ENCODE data around the gene MAST4. TPM values are rescaled to one million over a fixed set of nuclear protein-coding genes. Genes with fewer than 3 reads are reported as not detected.
A peak's percentile ranks its signal among the peaks of the same experiment; 100 is the strongest.

MAST4 gene
- total RNA-seq, 2 donors from 2014 or later: 30.5 to 47.8 TPM

- H3K27ac ChIP-seq: no peak overlapping the region
- no peak for TF ChIP-seq CTCF (IDR thresholded peaks at IDR 0.05)
- no peaks in the 10 kb centered on the region for H3K9me3 ChIP-seq
- no peak overlapping the region for H3K4me3 ChIP-seq
- no peak for DNase-seq (ENCODE audit: low spot score)
- no peaks in the 10 kb centered on the region for H3K36me3 ChIP-seq
- ATAC-seq (ENCODE audit: insufficient number of reproducible peaks, low FRiP score, low read depth): no peak
- H3K27me3 ChIP-seq (replicated peaks; ENCODE audit: insufficient read depth): no peaks in the 10 kb centered on the region
- peaks cover 4 to 26% of the 10 kb centered on the region in 2 donors for H3K4me1 ChIP-seq (ENCODE audit: control insufficient read depth in 1 of 2, low read depth in 2 of 2)
Observed at GRCh38 chr5:66956439-66956838, 360.2 kb downstream of the MAST4 start.

- H3K27ac ChIP-seq: peak overlapping the region; percentile 44 to 67
- no peaks in the 10 kb centered on the region for H3K9me3 ChIP-seq
- no peak for TF ChIP-seq CTCF (IDR thresholded peaks at IDR 0.05)
- H3K36me3 ChIP-seq: no peaks in the 10 kb centered on the region
- H3K27me3 ChIP-seq (replicated peaks; ENCODE audit: insufficient read depth): no peaks in the 10 kb centered on the region
- peaks cover 4 to 34% of the 10 kb centered on the region in 2 donors for H3K4me1 ChIP-seq (ENCODE audit: control insufficient read depth in 1 of 2, low read depth in 2 of 2)
- ATAC-seq (ENCODE audit: insufficient number of reproducible peaks, low FRiP score, low read depth): no peak
- peak overlapping the region; percentile 74 for H3K4me3 ChIP-seq
- no peak for DNase-seq (ENCODE audit: low spot score)
Observed at GRCh38 chr5:66958201-66958979, 362.2 kb downstream of the MAST4 start.

GRCh38 chr5:66958980-66959641 lies 362.9 kb downstream of the MAST4 start:
- TF ChIP-seq CTCF (IDR thresholded peaks at IDR 0.05): no peak
- Histone ChIP-seq H3K27me3 (replicated peaks; ENCODE audit: insufficient read depth) (no peaks in the 10 kb centered on the region), H3K4me3 (peak overlapping the region; percentile 74), H3K9me3 (no peaks in the 10 kb centered on the region), H3K4me1 (ENCODE audit: control insufficient read depth in 1 of 2, low read depth in 2 of 2) (peaks cover 4 to 39% of the 10 kb centered on the region in 2 donors), H3K27ac (peak overlapping the region; percentile 44 to 67), H3K36me3 (no peaks in the 10 kb centered on the region)
- DNase-seq (ENCODE audit: low spot score) (no peak), ATAC-seq (ENCODE audit: insufficient number of reproducible peaks, low FRiP score, low read depth) (peak; percentile 35)

- H3K36me3 ChIP-seq: no peaks in the 10 kb centered on the region
- ATAC-seq (ENCODE audit: insufficient number of reproducible peaks, low FRiP score, low read depth): no peak
Observed at GRCh38 chr5:66959653-66960052, 363.5 kb downstream of the MAST4 start.

More at GRCh38 chr5:66959653-66960052, 363.5 kb downstream of the MAST4 start:
- Histone ChIP-seq H3K27ac (peak overlapping the region; percentile 44 to 67), H3K27me3 (replicated peaks; ENCODE audit: insufficient read depth) (no peaks in the 10 kb centered on the region), H3K9me3 (no peaks in the 10 kb centered on the region), H3K4me1 (ENCODE audit: control insufficient read depth in 1 of 2, low read depth in 2 of 2) (peaks cover 4 to 39% of the 10 kb centered on the region in 2 donors), H3K4me3 (peak overlapping the region; percentile 74)
- TF ChIP-seq CTCF (IDR thresholded peaks at IDR 0.05): no peak
- no peak for DNase-seq (ENCODE audit: low spot score)

All from thoracic aorta (tissue), 2 donors.